ENCODE measurements around the gene BRINP1.

BRINP1 gene

DNA sequence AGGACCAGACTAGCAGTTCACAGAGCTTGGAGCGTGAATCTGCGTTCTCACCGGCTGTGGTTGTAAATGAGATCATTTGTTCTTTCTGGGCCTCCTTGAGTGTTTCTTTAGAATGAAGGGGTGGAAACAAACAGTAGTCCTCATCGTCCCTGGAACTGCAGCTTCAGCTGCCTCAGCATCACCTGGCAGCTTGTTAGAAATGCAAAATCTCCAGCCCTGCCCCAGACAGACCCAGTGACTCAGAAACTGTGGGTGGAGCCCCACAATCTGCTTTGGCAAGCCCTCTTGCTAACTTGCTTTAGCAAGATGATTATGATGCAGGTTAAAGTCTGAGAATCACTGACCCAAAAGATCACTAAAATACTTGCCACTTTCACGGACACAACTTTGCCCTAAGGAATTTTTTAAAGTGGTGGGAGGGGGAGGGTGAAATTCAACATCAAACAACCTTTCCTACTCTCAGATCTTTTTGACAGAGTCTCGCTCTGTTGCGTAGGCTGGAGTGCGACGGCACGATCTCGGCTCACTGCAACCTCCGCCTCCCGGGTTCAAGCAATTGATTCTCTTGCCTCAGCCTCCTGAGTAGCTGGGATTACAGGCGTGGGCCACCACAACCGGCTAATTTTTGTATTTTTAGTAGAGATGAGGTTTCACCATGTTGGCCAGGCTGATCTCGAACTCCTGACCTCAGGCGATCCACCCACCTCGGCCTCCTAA is 86.0 kb downstream of the BRINP1 start:
- H3K9ac ChIP-seq = no peak overlapping the region
- H3K4me2 ChIP-seq = peak overlapping the region; percentile 72

DNA sequence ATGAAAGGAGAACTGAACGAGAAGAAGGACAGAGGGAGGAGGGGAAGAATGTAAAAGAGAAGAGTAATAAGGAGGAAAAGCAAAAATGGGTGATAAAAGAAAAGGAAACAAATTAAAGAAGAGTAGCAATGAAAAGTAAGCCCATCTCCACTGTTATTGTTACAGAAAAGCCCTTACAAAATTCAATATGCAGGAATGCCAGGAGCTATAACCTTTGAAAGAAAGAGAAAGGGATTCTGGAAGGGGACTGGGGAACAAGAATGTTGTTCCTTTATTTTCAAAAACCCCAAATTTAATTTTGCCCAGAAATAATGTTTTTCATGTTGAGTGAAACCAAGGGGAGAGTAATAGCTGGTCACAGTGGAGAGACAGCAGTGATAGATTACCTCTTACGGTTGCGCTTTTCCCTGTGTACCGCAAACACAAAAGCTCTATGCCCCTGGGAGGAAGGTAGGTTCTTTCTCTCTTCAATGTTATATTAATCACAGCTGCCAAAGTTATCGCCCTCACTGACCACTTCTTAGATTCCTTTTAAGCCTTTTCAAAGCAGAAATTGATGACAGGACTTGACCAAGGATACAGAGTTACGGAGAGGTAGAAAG is 86.7 kb downstream of the BRINP1 start:
- Histone ChIP-seq H3K9me3 (no peaks in the 10 kb centered on the region), H3K27ac (no peak overlapping the region), H3K27me3 (no peaks in the 10 kb centered on the region), H3K4me1 (peaks cover 63% of the 10 kb centered on the region), H3K9ac (no peak overlapping the region), H3K36me3 (no peaks in the 10 kb centered on the region), H4K20me1 (no peaks in the 10 kb centered on the region), H3K4me3 (no peak overlapping the region), H3K4me2 (peak overlapping the region; percentile 72)
- TF ChIP-seq Cebpa-rat (IDR thresholded peaks at IDR 0.05) = no peak

More for the DNA sequence above, 86.0 kb downstream of the BRINP1 start:
- no peak overlapping the region for H3K27ac ChIP-seq
- no peak for TF ChIP-seq Cebpa-rat (IDR thresholded peaks at IDR 0.05)
- no peaks in the 10 kb centered on the region for H3K9me3 ChIP-seq
- no peaks in the 10 kb centered on the region for H3K36me3 ChIP-seq
- no peaks in the 10 kb centered on the region for H4K20me1 ChIP-seq
- peaks cover 63% of the 10 kb centered on the region for H3K4me1 ChIP-seq
- H3K4me3 ChIP-seq = no peak overlapping the region
- H3K27me3 ChIP-seq = no peaks in the 10 kb centered on the region

DNA sequence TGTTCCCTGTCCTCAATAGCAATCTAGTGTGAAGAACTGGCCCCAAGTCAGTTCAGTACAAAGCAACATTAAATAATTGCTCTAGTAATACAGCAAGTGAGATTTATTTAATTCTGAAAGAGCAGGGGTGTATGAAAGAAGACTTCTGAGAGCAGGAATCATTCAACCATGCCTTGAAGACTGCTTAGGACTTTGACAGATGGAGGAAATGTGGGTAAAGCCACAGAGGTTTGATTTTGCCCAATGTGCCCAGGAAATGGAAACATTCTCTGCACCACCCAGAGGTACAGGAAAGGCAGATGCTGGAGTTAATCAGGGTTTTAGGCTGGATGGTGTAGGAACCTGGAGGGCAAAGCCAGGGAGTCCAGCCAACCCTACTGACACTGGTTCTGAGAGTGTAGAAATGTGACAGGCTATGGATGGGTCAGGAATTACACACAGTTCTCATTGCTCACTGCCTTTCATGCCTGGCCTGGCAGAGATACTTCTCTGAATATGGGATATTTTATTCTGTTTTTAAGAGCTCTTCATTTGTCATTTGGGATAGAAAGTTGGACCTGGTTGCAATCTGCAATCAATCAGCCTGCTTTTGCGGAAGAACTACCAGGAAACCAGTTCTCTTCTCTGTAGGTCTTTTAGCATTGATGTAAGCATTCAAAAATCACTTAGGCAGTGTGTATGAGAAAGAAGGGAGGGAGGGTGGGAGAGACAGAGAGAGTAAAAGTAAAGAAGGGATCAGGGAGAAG is 88.3 kb downstream of the BRINP1 start:
- Histone ChIP-seq H3K4me3 (no peak overlapping the region), H3K4me2 (peak overlapping the region; percentile 72), H3K27ac (no peak overlapping the region), H3K9me3 (no peaks in the 10 kb centered on the region), H4K20me1 (no peaks in the 10 kb centered on the region), H3K36me3 (no peaks in the 10 kb centered on the region), H3K27me3 (no peaks in the 10 kb centered on the region), H3K4me1 (peaks cover 62% of the 10 kb centered on the region), H3K9ac (no peak overlapping the region)
- no peak for TF ChIP-seq Cebpa-rat (IDR thresholded peaks at IDR 0.05)

DNA sequence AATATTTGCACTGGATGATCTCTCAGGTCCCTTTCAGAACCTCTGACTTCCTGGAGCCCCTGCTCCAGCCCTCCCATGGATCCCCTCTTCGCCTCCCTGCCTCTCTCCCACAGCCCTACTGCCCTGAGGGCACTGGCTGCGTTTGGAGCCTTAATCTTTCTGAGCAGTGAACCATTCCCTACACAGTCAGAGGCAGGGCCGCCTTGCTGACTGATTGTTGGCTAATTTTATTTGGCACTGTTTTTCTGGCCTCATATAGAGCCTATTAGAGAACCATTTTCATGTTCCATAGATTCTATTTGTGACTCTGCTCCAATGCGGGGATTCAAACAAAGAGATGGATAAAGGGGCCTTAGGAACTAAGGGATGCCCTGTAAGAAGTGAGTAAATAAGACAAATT is 91.1 kb downstream of the BRINP1 start:
- Histone ChIP-seq H3K4me3 (no peak overlapping the region), H3K4me1 (peaks cover 41% of the 10 kb centered on the region), H4K20me1 (no peaks in the 10 kb centered on the region), H3K27me3 (no peaks in the 10 kb centered on the region), H3K9me3 (no peaks in the 10 kb centered on the region), H3K27ac (no peak overlapping the region), H3K4me2 (no peak overlapping the region), H3K9ac (no peak overlapping the region), H3K36me3 (no peaks in the 10 kb centered on the region)
- no peak for TF ChIP-seq Cebpa-rat (IDR thresholded peaks at IDR 0.05)

DNA sequence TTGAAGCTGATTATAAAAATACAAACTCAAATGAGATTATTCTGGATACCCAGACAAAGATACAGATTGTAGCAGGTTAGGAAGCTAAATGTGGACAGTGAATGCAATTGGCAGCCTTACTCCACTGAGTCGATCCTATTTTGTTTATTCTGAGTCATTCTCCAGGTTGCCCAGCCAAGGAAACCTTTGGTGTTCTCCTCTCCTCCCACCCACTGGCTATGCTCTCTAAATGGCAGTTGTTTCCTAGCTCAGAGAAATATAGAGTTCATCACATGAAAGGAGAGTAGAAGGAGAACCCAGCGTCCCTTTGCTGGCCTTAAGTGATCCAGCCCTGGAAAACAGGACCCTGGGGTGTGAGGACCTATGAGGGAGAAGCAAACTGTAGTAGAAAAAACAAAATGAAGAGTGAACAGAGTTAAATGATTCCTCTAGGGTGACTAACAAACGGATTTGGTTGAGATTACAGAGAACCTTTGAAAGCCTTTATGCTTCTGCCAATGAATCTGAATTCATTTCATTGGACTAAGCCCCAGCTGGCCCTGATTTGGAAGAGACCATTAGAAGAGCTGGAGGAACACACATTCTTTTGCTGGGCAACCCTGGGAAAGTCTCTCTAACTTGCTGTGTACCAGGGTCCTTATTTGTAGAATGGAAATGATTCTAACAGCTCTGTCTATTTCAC is 95.1 kb downstream of the BRINP1 start:
- Histone ChIP-seq H3K9me3 (no peaks in the 10 kb centered on the region), H3K27ac (no peak overlapping the region), H3K36me3 (no peaks in the 10 kb centered on the region), H3K27me3 (no peaks in the 10 kb centered on the region), H4K20me1 (no peaks in the 10 kb centered on the region), H3K9ac (no peak overlapping the region), H3K4me2 (no peak overlapping the region), H3K4me1 (peaks cover 2% of the 10 kb centered on the region), H3K4me3 (no peak overlapping the region)
- no peak for TF ChIP-seq Cebpa-rat (IDR thresholded peaks at IDR 0.05)

DNA sequence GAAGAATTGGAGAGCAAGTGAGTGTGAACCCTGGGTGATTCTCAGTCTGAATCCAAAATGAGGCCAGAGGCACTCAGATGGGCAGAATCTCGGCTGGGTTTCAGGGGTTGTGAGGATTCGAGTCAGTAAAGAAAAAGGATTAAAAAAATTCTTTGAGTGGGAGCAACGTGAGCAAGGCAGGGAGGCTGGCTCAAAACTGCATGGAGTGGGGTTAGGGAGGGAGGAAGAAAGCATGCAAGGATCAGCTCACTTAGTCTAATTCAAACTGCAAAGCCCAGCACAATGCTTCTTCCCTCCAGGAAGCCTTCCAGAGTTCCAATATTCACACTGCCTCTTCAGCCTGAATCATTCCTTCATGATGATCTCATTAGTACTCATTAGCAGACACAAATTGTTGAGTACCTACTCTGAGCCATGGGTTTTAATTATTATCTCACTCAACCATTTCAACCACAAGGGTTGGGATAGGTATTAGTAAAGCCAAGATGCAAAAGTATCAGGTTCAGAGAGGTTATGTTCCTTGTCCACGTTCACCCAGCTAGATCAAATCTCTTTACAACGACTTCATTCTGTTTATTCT is 95.8 kb downstream of the BRINP1 start:
- Histone ChIP-seq H3K4me2 (no peak overlapping the region), H3K27me3 (no peaks in the 10 kb centered on the region), H3K9ac (no peak overlapping the region), H3K4me3 (no peak overlapping the region), H3K36me3 (no peaks in the 10 kb centered on the region), H3K4me1 (peaks cover 7% of the 10 kb centered on the region), H3K9me3 (no peaks in the 10 kb centered on the region), H4K20me1 (no peaks in the 10 kb centered on the region), H3K27ac (no peak overlapping the region)
- TF ChIP-seq Cebpa-rat (IDR thresholded peaks at IDR 0.05) = no peak

DNA sequence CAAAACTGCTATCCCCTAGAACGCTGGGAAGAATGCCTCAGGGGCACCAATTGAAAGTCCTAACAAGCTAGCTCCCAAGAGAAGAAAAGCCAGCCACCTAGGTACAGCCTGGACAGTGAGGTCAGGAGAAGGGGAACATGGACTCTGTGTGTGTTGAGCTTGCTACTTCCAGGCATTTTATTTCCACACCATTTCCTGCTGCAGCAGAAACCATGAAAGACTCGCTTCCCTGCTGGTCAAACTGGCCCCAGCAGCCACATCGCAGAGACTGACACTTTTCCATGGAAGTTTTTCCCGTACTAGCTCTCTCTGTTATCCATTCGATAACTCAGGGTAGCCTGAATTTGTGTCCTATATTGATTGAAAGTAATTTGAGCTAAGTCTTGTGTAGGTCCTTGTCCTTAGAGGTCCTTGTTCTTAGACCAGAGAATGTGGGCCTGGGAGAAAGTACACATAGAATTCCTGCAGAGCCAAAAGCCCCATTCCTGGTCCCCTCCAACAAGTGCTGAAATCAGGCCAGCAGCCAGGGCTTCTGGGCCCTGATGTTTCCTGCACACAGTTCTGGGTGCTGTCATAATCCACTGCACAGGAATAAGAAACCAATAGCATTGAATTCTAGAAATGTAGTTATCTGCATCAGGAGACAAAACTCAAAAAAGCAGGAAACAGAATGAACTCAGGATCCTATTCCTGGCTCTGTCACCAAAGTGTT is 96.6 kb downstream of the BRINP1 start:
- H3K9ac ChIP-seq = no peak overlapping the region
- no peak overlapping the region for H3K4me3 ChIP-seq
- no peak overlapping the region for H3K4me2 ChIP-seq
- H3K36me3 ChIP-seq = no peaks in the 10 kb centered on the region
- H3K9me3 ChIP-seq = no peaks in the 10 kb centered on the region
- no peaks in the 10 kb centered on the region for H4K20me1 ChIP-seq
- H3K4me1 ChIP-seq = peaks cover 7% of the 10 kb centered on the region
- no peak overlapping the region for H3K27ac ChIP-seq
- no peak for TF ChIP-seq Cebpa-rat (IDR thresholded peaks at IDR 0.05)
- no peaks in the 10 kb centered on the region for H3K27me3 ChIP-seq

DNA sequence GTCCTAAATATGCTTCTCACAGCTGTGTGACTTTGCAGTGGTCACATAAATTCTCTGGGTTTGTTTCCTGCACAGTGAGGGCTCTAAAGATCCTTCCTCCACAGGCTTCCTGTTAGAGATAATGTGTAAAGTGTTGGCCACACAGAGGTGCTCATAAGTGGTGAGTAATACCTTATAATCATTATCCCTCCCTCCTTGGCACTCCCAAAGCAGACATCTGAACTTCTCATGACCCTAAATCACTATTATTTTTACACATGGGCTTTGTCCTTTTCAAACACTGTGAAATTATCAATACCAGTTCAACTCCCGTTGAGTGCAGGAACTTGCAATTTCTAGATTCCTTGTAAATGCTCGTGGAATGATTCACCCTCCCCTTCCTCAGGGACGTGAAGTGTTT is 100.2 kb downstream of the BRINP1 start:
- H3K4me2 ChIP-seq = peak overlapping the region; percentile 24
- H3K9me3 ChIP-seq = no peaks in the 10 kb centered on the region
- H3K4me1 ChIP-seq = peaks cover 7% of the 10 kb centered on the region
- no peaks in the 10 kb centered on the region for H4K20me1 ChIP-seq
- no peak overlapping the region for H3K9ac ChIP-seq
- H3K27me3 ChIP-seq = no peaks in the 10 kb centered on the region
- H3K36me3 ChIP-seq = no peaks in the 10 kb centered on the region
- H3K27ac ChIP-seq = no peak overlapping the region
- H3K4me3 ChIP-seq = no peak overlapping the region
- TF ChIP-seq Cebpa-rat (IDR thresholded peaks at IDR 0.05) = no peak

DNA sequence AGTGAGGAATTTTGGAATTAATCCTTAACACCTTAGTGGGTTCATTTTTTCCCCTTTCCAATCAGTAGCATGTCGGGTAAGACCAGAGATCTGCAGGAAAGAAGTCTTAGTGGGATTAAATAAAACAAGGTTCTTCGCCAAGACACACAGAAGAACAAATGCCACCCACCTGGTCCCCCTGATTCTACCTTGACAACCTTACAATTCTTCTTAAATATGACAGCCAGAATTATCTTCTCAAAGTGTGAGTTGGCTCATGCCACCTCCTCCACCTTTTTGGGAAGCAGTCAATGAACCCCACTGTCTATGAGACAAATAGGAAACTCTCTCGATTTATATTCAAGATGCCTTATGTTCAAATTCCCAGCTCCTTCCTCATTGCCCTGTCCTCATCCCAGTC is 105.1 kb downstream of the BRINP1 start:
- TF ChIP-seq Cebpa-rat (IDR thresholded peaks at IDR 0.05) = no peak
- no peaks in the 10 kb centered on the region for H3K27me3 ChIP-seq
- H3K27ac ChIP-seq = no peak overlapping the region
- no peak overlapping the region for H3K4me2 ChIP-seq
- H3K4me1 ChIP-seq = peaks cover 6% of the 10 kb centered on the region
- H3K4me3 ChIP-seq = no peak overlapping the region
- no peak overlapping the region for H3K9ac ChIP-seq
- no peaks in the 10 kb centered on the region for H4K20me1 ChIP-seq
- H3K36me3 ChIP-seq = no peaks in the 10 kb centered on the region
- H3K9me3 ChIP-seq = no peaks in the 10 kb centered on the region
